GM12891 (cell line): ENCODE measurements around the gene KMO.

Experiments used
- POLR2A ChIP-seq: IDR thresholded peaks from 2 replicates; pipeline ENCODE4 v1.6.1; 2011; ENCODE audit warnings: low read depth, low read length, control low read depth
- POLR2AphosphoS5 ChIP-seq: IDR thresholded peaks from 2 replicates; pipeline ENCODE4 v1.6.1; 2011; ENCODE audit warnings: low read depth, low read length, control low read depth
- POU2F2 ChIP-seq: IDR thresholded peaks from 2 replicates; pipeline ENCODE4 v1.6.1; 2011; ENCODE audit warnings: low read depth, mild to moderate bottlenecking, control low read depth, low read length, moderate library complexity
- SPI1 ChIP-seq: IDR thresholded peaks from 2 replicates; pipeline ENCODE4 v1.6.1; 2011; ENCODE audit warnings: low read depth, low read length, control low read depth
- TAF1 ChIP-seq: IDR thresholded peaks from 2 replicates; pipeline ENCODE4 v1.6.1; 2011; ENCODE audit warnings: low read depth, low read length, control low read depth

GRCh38 chr1:241560849-241561187 lies 28.6 kb downstream of the KMO start:
- TF ChIP-seq POLR2AphosphoS5 (no peak), SPI1 (no peak), POLR2A (no peak), TAF1 (no peak), POU2F2 (no peak)
